CD4-positive, alpha-beta T cell treated with Interleukin-1 beta for 1 hour (primary cell): ENCODE data around the gene TRIP13.
"Not testable (repeated sequence)": the region's sequence is repeated elsewhere in the genome, so short reads cannot be mapped to it uniquely, and the experiment has no call there.

Experiments used
- DNase-seq, 2 donors: peaks; one replicate each; pipeline ENCODE4 v3.0.0-alpha.2; 2020 to 2022

The TRIP13 gene

GRCh38 chr5:921456-922435 lies 29.1 kb downstream of the TRIP13 start:
- no peak for DNase-seq

GRCh38 chr5:922436-923280 lies 30.0 kb downstream of the TRIP13 start:
- DNase-seq = no peak

GRCh38 chr5:923281-923873 lies 30.7 kb downstream of the TRIP13 start:
- peak; percentile 61 to 65 for DNase-seq

- DNase-seq = peak in 1 of 2 donors; percentile 11
These were observed 33.9 kb downstream of the TRIP13 start for GRCh38 chr5:926417-927171.

- no peak for DNase-seq
These were observed 34.7 kb downstream of the TRIP13 start for GRCh38 chr5:927172-928015.

GRCh38 chr5:929182-929581 lies 36.5 kb downstream of the TRIP13 start:
- DNase-seq = not testable (repeated sequence)

- no peak for DNase-seq
These were observed 36.9 kb downstream of the TRIP13 start for GRCh38 chr5:929596-929995.

GRCh38 chr5:930866-931265 lies 38.2 kb downstream of the TRIP13 start:
- DNase-seq = no peak

- DNase-seq = no peak
These were observed 39.0 kb downstream of the TRIP13 start for GRCh38 chr5:931570-932145.

- DNase-seq = no peak
These were observed 39.5 kb downstream of the TRIP13 start for GRCh38 chr5:932151-932627.

- DNase-seq = no peak
These were observed 40.1 kb downstream of the TRIP13 start for GRCh38 chr5:932628-933250.

- DNase-seq = no peak
These were observed 40.7 kb downstream of the TRIP13 start for GRCh38 chr5:933251-933861.

- not testable (repeated sequence) for DNase-seq
These were observed 41.3 kb downstream of the TRIP13 start for GRCh38 chr5:933951-934350.

GRCh38 chr5:934381-934967 lies 41.8 kb downstream of the TRIP13 start:
- DNase-seq = not testable (repeated sequence)

GRCh38 chr5:935510-936084 lies 42.9 kb downstream of the TRIP13 start:
- no peak for DNase-seq

- DNase-seq = no peak
These were observed 43.8 kb downstream of the TRIP13 start for GRCh38 chr5:936149-937144.

- DNase-seq = no peak
These were observed 44.7 kb downstream of the TRIP13 start for GRCh38 chr5:937151-937924.
